WTC11 (cell line): ENCODE data around the gene TSPYL2. TPM values are rescaled to one million over a fixed set of nuclear protein-coding genes. Genes with fewer than 3 reads are reported as not detected.

Experiments
- ATAC-seq: fragments of 200-7000 bp; cut with Tn5 transposase; 2 replicates; pipeline ENCODE4 v1.10.0; 2021; ENCODE audit warnings: mild to moderate bottlenecking, moderate library complexity
- CTCF ChIA-PET: fragments of 300-600 bp; sonication (Branson Sonifier 250); formaldehyde crosslinking; loops from one replicate; lab custom pipeline; 2021; ENCODE audit warnings: antibody characterized with exemption; lab: Charles Lee
- POLR2A ChIA-PET: fragments of 350-600 bp; sonication (Branson Sonifier 250); formaldehyde crosslinking; loops from one replicate; lab custom pipeline; 2021; ENCODE audit warnings: antibody characterized with exemption; lab: Charles Lee
- DNase-seq: peaks from one replicate; pipeline ENCODE4 v3.0.0; 2021; ENCODE audit warnings: low spot score
- H3K27ac Mint-ChIP-seq: 2 replicates; pipeline ENCODE4 v1.8.0; 2021; ENCODE audit warnings: mixed read lengths
- H3K27me3 Mint-ChIP-seq: 2 replicates; pipeline ENCODE4 v1.8.0; 2021; ENCODE audit warnings: low read depth, mild to moderate bottlenecking, moderate library complexity, mixed read lengths
- H3K36me3 Mint-ChIP-seq: 2 replicates; pipeline ENCODE4 v1.8.0; 2021; ENCODE audit warnings: mixed read lengths
- H3K4me1 Mint-ChIP-seq: 2 replicates; pipeline ENCODE4 v1.8.0; 2022; ENCODE audit warnings: mixed read lengths
- H3K4me3 Mint-ChIP-seq: 2 replicates; pipeline ENCODE4 v1.8.0; 2021; ENCODE audit warnings: mild to moderate bottlenecking, moderate library complexity, mixed read lengths
- H3K9me3 Mint-ChIP-seq: 2 replicates; pipeline ENCODE4 v1.8.0; 2021; ENCODE audit warnings: mixed read lengths
- AFF4 ChIP-seq: sonication (generic); formaldehyde crosslinking; IDR thresholded peaks from 2 replicates; pipeline ENCODE4 v1.8.1; 2023; ENCODE audit warnings: mild to moderate bottlenecking, missing genetic modification reagents, borderline replicate concordance
- ARID4B ChIP-seq: sonication (generic); formaldehyde crosslinking; IDR thresholded peaks from 2 replicates; pipeline ENCODE4 v1.8.0; 2023; ENCODE audit warnings: missing genetic modification reagents, mild to moderate bottlenecking, borderline replicate concordance
- ATF2 ChIP-seq: sonication (generic); formaldehyde crosslinking; IDR thresholded peaks from 2 replicates; pipeline ENCODE4 v1.8.1; 2022; ENCODE audit warnings: low read depth, missing genetic modification reagents, borderline replicate concordance
- FOXJ3 ChIP-seq: sonication (generic); formaldehyde crosslinking; IDR thresholded peaks from 2 replicates; pipeline ENCODE4 v1.9.0; 2021; ENCODE audit warnings: missing genetic modification reagents, mild to moderate bottlenecking, borderline replicate concordance
- FOXK1 ChIP-seq: sonication (generic); formaldehyde crosslinking; IDR thresholded peaks from 2 replicates; pipeline ENCODE4 v1.8.0; 2022; ENCODE audit warnings: mild to moderate bottlenecking, moderate library complexity, missing genetic modification reagents
- GABPB1 ChIP-seq: sonication (generic); formaldehyde crosslinking; IDR thresholded peaks from 2 replicates; pipeline ENCODE4 v1.8.1; 2023; ENCODE audit warnings: mild to moderate bottlenecking, missing genetic modification reagents
- GTF2I ChIP-seq: fragments of 250-450 bp; sonication (Bioruptor Pico); conservative IDR thresholded peaks from 2 replicates; pipeline ENCODE4 v1.4.0; 2021; ENCODE audit warnings: mild to moderate bottlenecking
- HMGA2 ChIP-seq: fragments of 250-450 bp; sonication (Bioruptor Pico); IDR thresholded peaks from 2 replicates; pipeline ENCODE4 v1.4.0; 2021; ENCODE audit warnings: mild to moderate bottlenecking, moderate library complexity
- IRF1 ChIP-seq: sonication (generic); formaldehyde crosslinking; IDR thresholded peaks from 2 replicates; pipeline ENCODE4 v1.8.0; 2023; ENCODE audit warnings: missing genetic modification reagents
- JAZF1 ChIP-seq: fragments of 250-450 bp; sonication (Bioruptor Pico); IDR thresholded peaks from 2 replicates; pipeline ENCODE4 v1.9.0; 2021; ENCODE audit warnings: moderate library complexity, mild to moderate bottlenecking, inconsistent platforms
- NFATC4 ChIP-seq: fragments of 250-450 bp; sonication (Bioruptor Pico); IDR thresholded peaks from 2 replicates; pipeline ENCODE4 v1.9.0; 2021; ENCODE audit warnings: mild to moderate bottlenecking
- NR1H2 ChIP-seq: sonication (generic); formaldehyde crosslinking; IDR thresholded peaks from 2 replicates; pipeline ENCODE4 v1.9.0; 2021; ENCODE audit warnings: mild to moderate bottlenecking, moderate library complexity, missing genetic modification reagents
- OVOL2 ChIP-seq: fragments of 250-450 bp; sonication (Bioruptor Pico); IDR thresholded peaks from 2 replicates; pipeline ENCODE4 v1.9.0; 2021; ENCODE audit warnings: mild to moderate bottlenecking, borderline replicate concordance
- RORB ChIP-seq: fragments of 250-450 bp; sonication (Bioruptor Pico); IDR thresholded peaks from 2 replicates; pipeline ENCODE4 v1.9.0; 2021; ENCODE audit warnings: mild to moderate bottlenecking
- SP1 ChIP-seq: sonication (generic); formaldehyde crosslinking; conservative IDR thresholded peaks from 2 replicates; pipeline ENCODE4 v1.8.1; 2022; ENCODE audit warnings: missing genetic modification reagents
- ZBTB43 ChIP-seq: sonication (generic); formaldehyde crosslinking; IDR thresholded peaks from 2 replicates; pipeline ENCODE4 v1.8.1; 2023; ENCODE audit warnings: mild to moderate bottlenecking, missing genetic modification reagents
- ZMAT4 ChIP-seq: fragments of 250-450 bp; sonication (Bioruptor Pico); IDR thresholded peaks from 2 replicates; pipeline ENCODE4 v1.9.0; 2021; ENCODE audit warnings: mild to moderate bottlenecking
- ZNF121 ChIP-seq: sonication (generic); formaldehyde crosslinking; IDR thresholded peaks from 2 replicates; pipeline ENCODE4 v1.8.0; 2023; ENCODE audit warnings: missing genetic modification reagents
- ZNF138 ChIP-seq: sonication (generic); formaldehyde crosslinking; conservative IDR thresholded peaks from 2 replicates; pipeline ENCODE4 v1.8.1; 2022; ENCODE audit warnings: mild to moderate bottlenecking, moderate library complexity, missing genetic modification reagents
- ZNF232 ChIP-seq: sonication (generic); formaldehyde crosslinking; IDR thresholded peaks from 2 replicates; pipeline ENCODE4 v1.8.0; 2022; ENCODE audit warnings: mild to moderate bottlenecking, missing genetic modification reagents
- ZNF423 ChIP-seq: fragments of 250-450 bp; sonication (Bioruptor Pico); IDR thresholded peaks from 2 replicates; pipeline ENCODE4 v2.1.2; 2022; ENCODE audit warnings: mild to moderate bottlenecking, moderate library complexity
- ZNF671 ChIP-seq: fragments of 250-450 bp; sonication (Bioruptor Pico); IDR thresholded peaks from 2 replicates; pipeline ENCODE4 v1.8.0; 2021; ENCODE audit warnings: mild to moderate bottlenecking
- total RNA-seq: library from RNA; stranded (reverse); gene quantifications from 3 replicates; pipeline ENCODE4 v1.2.3, GENCODE V29; 2021

The TSPYL2 gene
- total RNA-seq, 1 experiment from 2014 or later, result 14.6 TPM

GRCh38 chrX:53126377-53126776 is 44.2 kb downstream of the TSPYL2 start:
- no peak overlapping the region for H3K4me3 Mint-ChIP-seq
- CTCF ChIA-PET, result no interaction called here
- peaks cover 8% of the 10 kb centered on the region for H3K36me3 Mint-ChIP-seq
- ATAC-seq (no peak), DNase-seq (no peak)
- H3K27ac Mint-ChIP-seq, result no peak overlapping the region
- TF ChIP-seq FOXJ3 (CRISPR knock-in tag) (no peak), FOXK1 (CRISPR knock-in tag) (no peak), ZBTB43 (CRISPR knock-in tag) (no peak), HMGA2 (CRISPR knock-in tag) (no peak), ZNF232 (CRISPR knock-in tag) (no peak), IRF1 (CRISPR knock-in tag) (no peak), JAZF1 (CRISPR knock-in tag) (no peak), ZNF138 (CRISPR knock-in tag) (no peak), GABPB1 (CRISPR knock-in tag) (no peak), ZMAT4 (CRISPR knock-in tag) (no peak), ZNF671 (CRISPR knock-in tag) (no peak)
- H3K4me1 Mint-ChIP-seq, result no peaks in the 10 kb centered on the region
- H3K27me3 Mint-ChIP-seq, result no peaks in the 10 kb centered on the region
- POLR2A ChIA-PET, result no interaction called here
- peaks cover 9% of the 10 kb centered on the region for H3K9me3 Mint-ChIP-seq

- ChIA-PET CTCF (no interaction called here), POLR2A (no interaction called here)
- DNase-seq (no peak), ATAC-seq (no peak)
- Mint-ChIP-seq H3K27me3 (no peaks in the 10 kb centered on the region), H3K27ac (no peak overlapping the region; the same call in 1 of the 2 replicates), H3K4me1 (no peaks in the 10 kb centered on the region), H3K36me3 (peaks cover 8% of the 10 kb centered on the region), H3K4me3 (no peak overlapping the region), H3K9me3 (peaks cover 9% of the 10 kb centered on the region)
- TF ChIP-seq ATF2 (CRISPR knock-in tag), result no peak
- TF ChIP-seq NR1H2 (CRISPR knock-in tag), result no peak
- TF ChIP-seq ZNF423 (CRISPR knock-in tag), result no peak
- TF ChIP-seq OVOL2, result no peak
- TF ChIP-seq SP1 (CRISPR knock-in tag), result no peak
- no peak for TF ChIP-seq NFATC4 (CRISPR knock-in tag)
- TF ChIP-seq ZMAT4 (CRISPR knock-in tag), result no peak
- no peak for TF ChIP-seq RORB (CRISPR knock-in tag)
- TF ChIP-seq ZNF121 (CRISPR knock-in tag), result no peak
- no peak for TF ChIP-seq ZBTB43 (CRISPR knock-in tag)
- no peak for TF ChIP-seq AFF4 (CRISPR knock-in tag)
- TF ChIP-seq GTF2I, result no peak
- no peak for TF ChIP-seq ARID4B (CRISPR knock-in tag)
These were observed 46.1 kb downstream of the TSPYL2 start for GRCh38 chrX:53128097-53128749.
